K562 (cell line): Measurements from ENCODE around the gene TEDDM1. TPM values are rescaled to one million over a fixed set of nuclear protein-coding genes. Genes with fewer than 3 reads are reported as not detected.

Experiments used
- ATAC-seq: fragments of 200-7000 bp; cut with Tn5 transposase; 3 replicates; pipeline ENCODE4 v1.9.1; 2020; ENCODE audit warnings: moderate library complexity
- BruUV-seq: library from RNA; stranded (reverse); fragments of 400-500 nt; replicated peaks from 2 replicates; lab custom pipeline; 2021; lab: Mats Ljungman, UMichigan
- CTCF ChIA-PET: fragments of 300-600 bp; formaldehyde crosslinking; extraction: SDS; loops from one replicate; lab custom pipeline; 2021; ENCODE audit warnings: low intra/inter-chr PET ratio; lab: Yijun Ruan, JAX
- POLR2A ChIA-PET: fragments of 300-600, 350-650 bp; sonication (Branson Sonifier 250); formaldehyde crosslinking; extraction: SDS; loops from one replicate; lab custom pipeline; 2021; ENCODE audit warnings: antibody characterized with exemption, inconsistent platforms; lab: Yijun Ruan, JAX
- DNase-seq, 4 experiments: peaks; one replicate each; pipeline versions ENCODE4 v3.0.0 to v3.0.0-alpha.2; 2011 to 2018; ENCODE audit warnings: low spot score in 3 of 4, mixed read lengths in 3 of 4; ENCODE audit errors: extremely low read depth in 1 of 4
- FAIRE-seq: peaks from 2 replicates; lab custom pipeline; 2011; peaks lifted over from hg19 to GRCh38; lab: Jason Lieb, UNC
- H2AFZ ChIP-seq: 2 replicates; pipeline ENCODE4 v1.6.0; 2011; ENCODE audit warnings: low read depth, low read length, control low read depth, inconsistent platforms
- H3K27ac ChIP-seq: fragments of 200-600 bp; 3 replicates; pipeline ENCODE4 v1.8.0; 2011; ENCODE audit warnings: low read depth, mild to moderate bottlenecking, control low read depth, inconsistent platforms, low read length, moderate library complexity, mixed read lengths; ENCODE audit errors: extremely low read depth
- H3K27me3 ChIP-seq, 2 experiments: fragments of 300-600 bp in 1 of 2; 2 replicates in 1 of 2; 3 replicates in 1 of 2; pipeline versions ENCODE4 v1.6.0 to v1.8.0; 2011; ENCODE audit warnings: inconsistent platforms in 2 of 2, low read length in 2 of 2, mild to moderate bottlenecking in 1 of 2, mixed read lengths in 1 of 2, moderate library complexity in 1 of 2; ENCODE audit not compliant: control insufficient read depth in 2 of 2, insufficient read depth in 2 of 2
- H3K36me3 ChIP-seq: fragments of 300-600 bp; 3 replicates; pipeline ENCODE4 v1.8.0; 2011; ENCODE audit warnings: mild to moderate bottlenecking, low read length, inconsistent platforms; ENCODE audit not compliant: control insufficient read depth, insufficient read depth
- H3K4me1 ChIP-seq, 2 experiments: fragments of 200-600 bp in 1 of 2; replicated peaks in 1 of 2; 2 replicates in 1 of 2; 3 replicates in 1 of 2; pipeline versions ENCODE4 v1.5.1 to v1.8.0; 2011; ENCODE audit warnings: inconsistent platforms in 2 of 2, low read length in 2 of 2, mild to moderate bottlenecking in 1 of 2, mixed read lengths in 1 of 2, moderate library complexity in 1 of 2; ENCODE audit not compliant: control insufficient read depth in 2 of 2, insufficient read depth in 2 of 2
- H3K4me2 ChIP-seq: 2 replicates; pipeline ENCODE4 v1.6.1; 2011; ENCODE audit warnings: low read length, control low read depth, inconsistent platforms, mixed read lengths; ENCODE audit not compliant: insufficient read depth
- H3K4me3 ChIP-seq: fragments of 200-600 bp; sonication (generic), shearing (Covaris generic); 2 replicates; pipeline ENCODE4 v1.5.1; 2016; ENCODE audit warnings: control low read depth, inconsistent platforms
- H3K79me2 ChIP-seq: fragments of 200-600 bp; 3 replicates; pipeline ENCODE4 v1.8.0; 2011; ENCODE audit warnings: low read length, inconsistent platforms; ENCODE audit not compliant: control insufficient read depth, insufficient read depth
- H3K9ac ChIP-seq, 2 experiments: 2 replicates each; pipeline versions ENCODE4 v1.6.0 to v1.6.1; 2011; ENCODE audit warnings: low read depth in 2 of 2, low read length in 2 of 2, control low read depth in 1 of 2, inconsistent platforms in 1 of 2, mild to moderate bottlenecking in 1 of 2, mixed read lengths in 1 of 2; ENCODE audit not compliant: insufficient read depth in 1 of 2
- H3K9me1 ChIP-seq: one replicate; pipeline ENCODE4 v1.6.0; 2011; ENCODE audit warnings: inconsistent platforms, mild to moderate bottlenecking, low read length, moderate library complexity; ENCODE audit not compliant: control insufficient read depth, insufficient read depth
- H3K9me3 ChIP-seq: replicated peaks from 2 replicates; pipeline ENCODE4 v1.5.1; 2011; ENCODE audit warnings: low read depth, low read length, inconsistent platforms; ENCODE audit not compliant: control insufficient read depth, insufficient read depth
- H4K20me1 ChIP-seq: replicated peaks from 2 replicates; pipeline ENCODE4 v1.6.1; 2011; ENCODE audit warnings: low read length, inconsistent platforms, mixed read lengths; ENCODE audit not compliant: control insufficient read depth, insufficient read depth
- DACH1 ChIP-seq: fragments of 450-650 bp; IDR thresholded peaks from 2 replicates; pipeline ENCODE4 v1.6.1; 2018; ENCODE audit not compliant: partially characterized antibody
- POLR2AphosphoS2 ChIP-seq: IDR thresholded peaks from 2 replicates; pipeline ENCODE4 v1.6.1; 2012; ENCODE audit warnings: low read length, improper control_type of control experiment
- SIN3A ChIP-seq, 2 experiments: fragments of 150-350 bp in 1 of 2; IDR thresholded peaks; 2 replicates each; pipeline ENCODE4 v1.6.1; 2011 to 2016; ENCODE audit warnings: borderline replicate concordance in 2 of 2, low read depth in 2 of 2, low read length in 2 of 2, mild to moderate bottlenecking in 2 of 2, moderate library complexity in 2 of 2; ENCODE audit not compliant: control insufficient read depth in 1 of 2
- WGBS: fragments of 100-300 bp; shearing (Covaris generic); methylation state at CpG from one replicate; pipeline ENCODE4 v1.1.6; 2016; ENCODE audit warnings: low coverage, mixed read lengths; ENCODE audit not compliant: insufficient coverage; ENCODE audit errors: missing lambda C conversion rate; 5-methylcytosine and 5-hydroxymethylcytosine counted together
- in situ Hi-C: fragments of 300-500 bp; cut with MboI; formaldehyde crosslinking; loops from 4 replicates; pipeline ENCODE4 v1.15.0; 2018; ENCODE audit warnings: inconsistent platforms, mixed read lengths
- intact Hi-C: fragments of 100-400 bp; cut with micrococcal nuclease; formaldehyde crosslinking; loops from 2 replicates; pipeline ENCODE4 v1.14.2; 2022
- polyA plus RNA-seq, 8 experiments: library from polyadenylated mRNA; depleted of rRNA in 4 of 8; stranded (reverse) in 5 of 8; unstranded in 3 of 8; fragments of >200 nt; fragmentation: Nextera tagmentation in 2 of 8; fragmentation: Illumina TruSeq in 1 of 8; extraction: Ambion mirVana in 2 of 8; extraction: Trizol in 1 of 8; gene quantifications; 2 replicates each; pipeline versions ENCODE4 v1.2.1 to v1.2.3, GENCODE V29; 2011 to 2014; ENCODE audit warnings: inconsistent platforms in 1 of 8, missing spikeins in 1 of 8
- total RNA-seq, 7 experiments: library from RNA; depleted of rRNA in 6 of 7; stranded (reverse); fragments of >200 nt in 6 of 7; fragmentation: Illumina TruSeq in 2 of 7; extraction: Trizol in 2 of 7; gene quantifications; 2 replicates each; pipeline versions ENCODE4 v1.2.1 to v1.2.3, GENCODE V29; 2011 to 2021; ENCODE audit warnings: low replicate concordance in 1 of 7

The TEDDM1 gene
- total and polyA plus RNA-seq, 9 of the 15 experiments (the other 6 are each of a cell fraction or from before 2014, with no cell fraction given): not detected

GRCh38 chr1:182383934-182384333, 16.5 kb downstream of the TEDDM1 start:
- FAIRE-seq (no peak), DNase-seq (peak in 1 of 4 experiments; percentile 32), ATAC-seq (no peak)
- H3K9me1 ChIP-seq: peaks cover 26% of the 10 kb centered on the region
- peaks cover 20 to 40% of the 10 kb centered on the region in 2 experiments; a peak in 4 of 5 replicates for H3K4me1 ChIP-seq
- no TSS peak for BruUV-seq
- peaks cover 45% of the 10 kb centered on the region for H3K79me2 ChIP-seq
- ChIA-PET CTCF (no interaction called here), POLR2A (interaction anchor here (0.6 to 5.3 kb wide), 5 partner anchors 7 to 258 kb away, joined by 3 to 60 read pairs (median 3); partner anchors contain the start of gene GLUL)
- H4K20me1 ChIP-seq: peaks cover 24% of the 10 kb centered on the region
- H3K36me3 ChIP-seq: peaks cover 77% of the 10 kb centered on the region
- no peak overlapping the region for H3K9ac ChIP-seq
- H2AFZ ChIP-seq: no peak overlapping the region
- intact Hi-C loops: no loop called here
- H3K9me3 ChIP-seq: no peaks in the 10 kb centered on the region
- H3K27me3 ChIP-seq: no peaks in the 10 kb centered on the region
- no peak overlapping the region for H3K4me2 ChIP-seq
- WGBS: 79% methylated on average over 7 of the region's 7 CpGs
- H3K27ac ChIP-seq: no peak overlapping the region
- in situ Hi-C loops: no loop called here
- TF ChIP-seq POLR2AphosphoS2: 0 out of 2 replicates have a peak, but pooled peaks have one; percentile 22
- TF ChIP-seq SIN3A (IDR thresholded peaks at IDR 0.05; ENCODE audit: borderline replicate concordance in 2 of 2, control insufficient read depth in 1 of 2, low read depth in 2 of 2, low read length in 2 of 2): no peak
- H3K4me3 ChIP-seq: no peak overlapping the region

GRCh38 chr1:182383037-182383661, 17.3 kb downstream of the TEDDM1 start:
- Histone ChIP-seq H3K27ac (peak overlapping the region; percentile 16; the same call in 1 of the 3 replicates), H3K4me1 (peaks cover 16 to 33% of the 10 kb centered on the region in 2 experiments; a peak in 4 of 5 replicates), H3K9ac (no peak overlapping the region), H4K20me1 (peaks cover 17% of the 10 kb centered on the region), H2AFZ (no peak overlapping the region), H3K4me3 (no peak overlapping the region), H3K9me3 (no peaks in the 10 kb centered on the region), H3K4me2 (no peak overlapping the region), H3K79me2 (peaks cover 37% of the 10 kb centered on the region), H3K9me1 (peaks cover 19% of the 10 kb centered on the region), H3K36me3 (peaks cover 69% of the 10 kb centered on the region), H3K27me3 (no peaks in the 10 kb centered on the region)
- DNase-seq (no peak), FAIRE-seq (no peak), ATAC-seq (peak; percentile 5; the same call in 2 of the 3 replicates)
- BruUV-seq: no TSS peak
- ChIA-PET POLR2A (interaction anchor here (1.0 to 5.3 kb wide), 11 partner anchors 7 to 281 kb away, joined by 3 to 60 read pairs (median 6); partner anchors contain the start of gene GLUL), CTCF (no interaction called here)
- intact Hi-C loops (no loop called here), in situ Hi-C loops (no loop called here)
- WGBS: 65% methylated on average over 4 of the region's 4 CpGs
- TF ChIP-seq DACH1: no peak
